Neural progenitor cell (in vitro differentiated cells): ENCODE data around the gene KRTAP10-2.
"Not testable (repeated sequence)": the region's sequence is repeated elsewhere in the genome, so short reads cannot be mapped to it uniquely, and the experiment has no call there.

Experiments
- EZH2 ChIP-seq: fragments of 200-600 bp; sonication (generic); IDR thresholded peaks from 2 replicates; pipeline ENCODE4 v1.6.1; 2017; ENCODE audit warnings: antibody characterized with exemption, mild to moderate bottlenecking, moderate library complexity
- EZH2phosphoT487 ChIP-seq: fragments of 200-600 bp; sonication (generic); IDR thresholded peaks from 2 replicates; pipeline ENCODE4 v1.6.1; 2017; ENCODE audit warnings: antibody characterized with exemption
- TF ChIP-seq, protein P1 (sequence below): fragments of 200-600 bp; sonication (generic); IDR thresholded peaks from 2 replicates; pipeline ENCODE4 v1.5.1; 2017; ENCODE audit warnings: antibody characterized with exemption, mild to moderate bottlenecking

DNA sequence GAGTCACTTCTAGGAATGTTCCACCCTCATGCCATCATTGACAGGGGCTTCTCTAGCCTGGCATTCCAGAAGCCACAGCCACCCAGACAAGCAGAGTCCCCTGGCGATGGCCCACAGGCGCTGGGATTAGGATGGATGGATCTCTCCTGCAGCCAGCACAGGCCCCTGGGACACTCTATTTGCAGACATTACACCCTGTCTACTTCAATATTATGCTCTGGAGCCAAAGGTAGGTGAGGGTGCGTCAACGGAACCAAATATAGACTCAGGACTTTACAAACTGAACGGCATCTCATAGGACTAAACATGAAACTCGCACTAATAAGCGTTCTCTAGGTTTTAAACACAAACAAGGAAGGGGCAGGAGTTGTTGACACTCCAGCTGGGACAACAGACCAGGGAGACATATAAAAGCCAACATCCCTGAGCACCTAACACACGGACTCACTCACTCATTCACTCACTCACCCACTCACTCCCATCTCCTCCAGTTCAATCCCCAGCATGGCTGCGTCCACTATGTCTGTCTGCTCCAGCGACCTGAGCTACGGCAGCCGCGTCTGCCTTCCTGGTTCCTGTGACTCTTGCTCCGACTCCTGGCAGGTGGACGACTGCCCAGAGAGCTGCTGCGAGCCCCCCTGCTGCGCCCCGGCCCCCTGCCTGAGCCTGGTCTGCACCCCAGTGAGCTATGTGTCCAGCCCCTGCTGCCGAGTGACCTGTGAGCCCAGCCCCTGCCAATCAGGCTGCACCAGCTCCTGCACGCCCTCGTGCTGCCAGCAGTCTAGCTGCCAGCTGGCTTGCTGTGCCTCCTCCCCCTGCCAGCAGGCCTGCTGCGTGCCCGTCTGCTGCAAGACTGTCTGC, 49.0 kb upstream of the KRTAP10-2 start, which contains the start of gene KRTAP10-7:
- TF ChIP-seq, protein P1, sequence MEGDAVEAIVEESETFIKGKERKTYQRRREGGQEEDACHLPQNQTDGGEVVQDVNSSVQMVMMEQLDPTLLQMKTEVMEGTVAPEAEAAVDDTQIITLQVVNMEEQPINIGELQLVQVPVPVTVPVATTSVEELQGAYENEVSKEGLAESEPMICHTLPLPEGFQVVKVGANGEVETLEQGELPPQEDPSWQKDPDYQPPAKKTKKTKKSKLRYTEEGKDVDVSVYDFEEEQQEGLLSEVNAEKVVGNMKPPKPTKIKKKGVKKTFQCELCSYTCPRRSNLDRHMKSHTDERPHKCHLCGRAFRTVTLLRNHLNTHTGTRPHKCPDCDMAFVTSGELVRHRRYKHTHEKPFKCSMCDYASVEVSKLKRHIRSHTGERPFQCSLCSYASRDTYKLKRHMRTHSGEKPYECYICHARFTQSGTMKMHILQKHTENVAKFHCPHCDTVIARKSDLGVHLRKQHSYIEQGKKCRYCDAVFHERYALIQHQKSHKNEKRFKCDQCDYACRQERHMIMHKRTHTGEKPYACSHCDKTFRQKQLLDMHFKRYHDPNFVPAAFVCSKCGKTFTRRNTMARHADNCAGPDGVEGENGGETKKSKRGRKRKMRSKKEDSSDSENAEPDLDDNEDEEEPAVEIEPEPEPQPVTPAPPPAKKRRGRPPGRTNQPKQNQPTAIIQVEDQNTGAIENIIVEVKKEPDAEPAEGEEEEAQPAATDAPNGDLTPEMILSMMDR: not testable (repeated sequence)
- TF ChIP-seq EZH2, EZH2phosphoT487: not testable (repeated sequence)
